Measurements from ENCODE around the gene IRF9. TPM values are rescaled to one million over a fixed set of nuclear protein-coding genes. Genes with fewer than 3 reads are reported as not detected.

The IRF9 gene
- total RNA-seq, 1 experiment from 2014 or later = 27.6 TPM

- Histone ChIP-seq H3K27me3 (ENCODE audit: insufficient read depth, low read length) (no peaks in the 10 kb centered on the region), H3K9ac (ENCODE audit: extremely low read depth, insufficient read length, low read length) (no peak overlapping the region), H3K79me2 (ENCODE audit: insufficient read depth, low read length) (peaks cover 10% of the 10 kb centered on the region; the same call in 1 of the 2 replicates), H3K14ac (ENCODE audit: insufficient read depth, low read length) (no peak overlapping the region), H2BK5ac (ENCODE audit: insufficient read length, low read length) (no peak overlapping the region), H4K91ac (ENCODE audit: insufficient read length, low read depth, low read length) (no peak overlapping the region), H2AK5ac (ENCODE audit: insufficient read length, low read length) (no peak overlapping the region), H3K27ac (ENCODE audit: insufficient read length, low read depth, low read length) (no peak overlapping the region), H3K18ac (ENCODE audit: insufficient read length, low read depth, low read length) (no peak overlapping the region), H2AFZ (ENCODE audit: low read length) (no peak overlapping the region), H3K4me1 (ENCODE audit: insufficient read depth, low read length) (no peaks in the 10 kb centered on the region), H2BK15ac (ENCODE audit: low read depth, low read length) (no peak overlapping the region), H4K5ac (ENCODE audit: insufficient read length, low read depth, low read length) (no peak overlapping the region), H4K8ac (replicated peaks; ENCODE audit: insufficient read length, low read depth, low read length) (no peak overlapping the region), H2BK20ac (ENCODE audit: low read depth, low read length, poor library complexity, severe bottlenecking) (no peak overlapping the region), H3K23me2 (ENCODE audit: insufficient read length, low read depth, low read length, poor library complexity, severe bottlenecking) (peaks cover 19% of the 10 kb centered on the region), H2BK120ac (ENCODE audit: low read depth, low read length, poor library complexity, severe bottlenecking) (no peak overlapping the region), H3K23ac (ENCODE audit: insufficient read length, low read depth, low read length) (no peak overlapping the region), H3K56ac (ENCODE audit: insufficient read length, low read depth, low read length) (no peak overlapping the region), H3K4me2 (ENCODE audit: insufficient read depth, insufficient read length, low read length) (no peak overlapping the region), H3K9me3 (ENCODE audit: control insufficient read depth, low read depth, low read length) (no peaks in the 10 kb centered on the region), H3K79me1 (ENCODE audit: insufficient read depth, low read depth, low read length, poor library complexity, severe bottlenecking) (peaks cover 5% of the 10 kb centered on the region), H4K20me1 (ENCODE audit: control insufficient read depth, insufficient read depth, insufficient read length) (no peaks in the 10 kb centered on the region), H3K4ac (ENCODE audit: low read depth, low read length) (no peak overlapping the region), H3T11ph (ENCODE audit: low read length) (no peak overlapping the region), H2BK12ac (ENCODE audit: insufficient read length, low read depth, low read length) (no peak overlapping the region)
- no peaks in the 10 kb centered on the region for H3K9me3 Mint-ChIP-seq
- peaks cover 7 to 44% (median 43%) of the 10 kb centered on the region in 3 experiments for H3K36me3 Mint-ChIP-seq (ENCODE audit: insufficient read depth in 1 of 3, low read depth in 3 of 3)
- no peak overlapping the region for H3K27ac Mint-ChIP-seq
- H3K27me3 Mint-ChIP-seq (ENCODE audit: low read depth) = no peaks in the 10 kb centered on the region
- peaks cover 29 to 31% of the 10 kb centered on the region in 2 experiments for H3K4me1 Mint-ChIP-seq
- WGBS (ENCODE audit: extremely low coverage, insufficient read length, low lambda C conversion rate) = no CpG with 5 or more reads among the region's 1 CpG
- no peak for DNase-seq
- TF ChIP-seq CTCF (conservative IDR thresholded peaks at IDR 0.05) = no peak
- H3K4me3 Mint-ChIP-seq = no peak overlapping the region
Observed at GRCh38 chr14:24144451-24144850, 16.6 kb upstream of the IRF9 start.

Measured in H9 (cell line).